Suppressor macrophage treated with lipopolysaccharide for 1 hour (primary cell): ENCODE data around the gene FAM161B.
"Not testable (repeated sequence)": the region's sequence is repeated elsewhere in the genome, so short reads cannot be mapped to it uniquely, and the experiment has no call there.

Source experiments
- DNase-seq, 3 donors: peaks; one replicate each; pipeline ENCODE4 v3.0.0-alpha.2; 2020 to 2022

Gene FAM161B, protein sequence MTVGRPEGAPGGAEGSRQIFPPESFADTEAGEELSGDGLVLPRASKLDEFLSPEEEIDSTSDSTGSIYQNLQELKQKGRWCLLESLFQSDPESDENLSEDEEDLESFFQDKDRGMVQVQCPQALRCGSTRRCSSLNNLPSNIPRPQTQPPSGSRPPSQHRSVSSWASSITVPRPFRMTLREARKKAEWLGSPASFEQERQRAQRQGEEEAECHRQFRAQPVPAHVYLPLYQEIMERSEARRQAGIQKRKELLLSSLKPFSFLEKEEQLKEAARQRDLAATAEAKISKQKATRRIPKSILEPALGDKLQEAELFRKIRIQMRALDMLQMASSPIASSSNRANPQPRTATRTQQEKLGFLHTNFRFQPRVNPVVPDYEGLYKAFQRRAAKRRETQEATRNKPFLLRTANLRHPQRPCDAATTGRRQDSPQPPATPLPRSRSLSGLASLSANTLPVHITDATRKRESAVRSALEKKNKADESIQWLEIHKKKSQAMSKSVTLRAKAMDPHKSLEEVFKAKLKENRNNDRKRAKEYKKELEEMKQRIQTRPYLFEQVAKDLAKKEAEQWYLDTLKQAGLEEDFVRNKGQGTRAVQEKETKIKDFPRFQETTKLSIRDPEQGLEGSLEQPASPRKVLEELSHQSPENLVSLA

DNA sequence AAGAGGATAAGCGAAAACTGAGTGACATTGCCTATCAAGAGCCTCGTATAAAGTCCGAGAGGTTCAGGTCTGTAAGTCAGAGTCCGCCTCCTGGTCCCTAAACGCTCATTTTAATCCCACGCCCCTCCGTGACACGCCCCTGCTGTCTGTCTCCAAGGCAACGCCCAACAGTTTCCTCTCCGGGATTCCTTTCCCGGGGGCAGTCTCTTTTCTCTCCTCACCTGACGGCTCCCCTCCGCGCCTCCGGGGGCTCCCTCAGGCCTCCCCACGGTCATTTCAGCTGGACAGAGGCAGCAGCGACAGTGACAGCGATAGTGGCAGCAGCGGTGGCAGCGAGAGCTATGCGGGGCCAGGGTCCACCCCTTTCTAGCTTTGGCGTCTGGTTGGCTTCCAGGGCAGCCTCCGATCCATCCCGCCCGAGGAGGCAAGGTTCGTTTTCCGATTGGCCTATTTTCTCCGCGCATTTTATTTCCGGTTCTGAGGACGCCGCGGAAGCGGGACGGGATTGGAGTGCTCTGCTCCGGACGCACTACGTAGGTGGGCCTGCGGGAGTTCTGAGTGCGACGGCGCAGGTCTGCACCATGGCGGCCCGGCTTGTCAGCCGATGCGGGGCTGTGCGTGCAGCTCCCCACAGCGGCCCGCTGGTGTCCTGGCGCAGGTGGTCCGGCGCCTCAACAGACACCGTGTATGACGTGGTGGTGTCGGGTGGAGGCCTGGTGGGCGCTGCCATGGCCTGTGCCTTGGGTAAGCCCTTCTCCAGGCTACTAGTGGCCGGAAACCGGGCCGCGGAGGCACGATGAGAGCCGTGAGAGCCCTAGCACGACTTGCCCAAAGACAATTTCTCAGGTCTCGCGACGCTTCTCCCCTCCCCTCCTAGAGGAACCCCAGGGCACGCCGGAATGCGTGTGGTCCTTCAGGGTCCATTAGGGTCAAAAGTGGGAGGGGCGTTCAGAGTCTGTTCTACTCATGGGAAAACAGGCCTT, at the start of gene FAM161B, which contains the start of gene COQ6:
Gene FAM161B, minus strand, starts transcription at position 343 of the 983 bp plus-strand sequence. Its CDS starts 68 bp downstream, at position 275.
Gene COQ6, plus strand, starts transcription at position 551 of the 983 bp plus-strand sequence. Its CDS starts 31 bp downstream, at position 582.
- DNase-seq = peak; percentile 96 to 98 (median 98)

GRCh38 chr14:73998726-73999125, 48.8 kb upstream of the FAM161B start:
- DNase-seq = no peak

DNA sequence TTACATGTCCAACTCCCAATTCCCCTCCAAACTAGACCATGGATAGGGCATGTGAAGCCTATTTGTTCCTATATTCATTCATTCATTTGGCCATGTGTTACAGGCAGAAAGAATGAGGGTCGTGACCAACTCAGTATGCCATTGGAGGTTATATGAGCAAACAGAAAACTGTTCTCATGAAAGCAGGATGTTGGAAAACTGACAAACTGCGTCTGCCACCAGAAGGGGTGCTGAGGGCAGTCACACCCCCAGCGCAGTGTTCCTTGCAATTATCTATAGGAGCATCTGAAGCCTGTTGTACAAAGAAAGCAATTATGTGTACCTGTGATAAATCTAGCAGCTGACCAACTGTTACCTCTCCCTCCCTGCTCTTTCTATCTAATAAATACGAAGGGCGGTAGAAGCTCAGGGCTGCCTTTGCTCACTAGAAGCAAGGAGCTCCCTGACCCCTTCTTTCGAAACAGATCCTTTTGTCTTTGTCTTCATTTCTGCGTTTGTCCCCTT, 48.1 kb upstream of the FAM161B start:
- no peak for DNase-seq

GRCh38 chr14:73997108-73997943, 47.4 kb upstream of the FAM161B start:
- no peak for DNase-seq

GRCh38 chr14:73996731-73997107, 46.8 kb upstream of the FAM161B start:
- no peak for DNase-seq

DNA sequence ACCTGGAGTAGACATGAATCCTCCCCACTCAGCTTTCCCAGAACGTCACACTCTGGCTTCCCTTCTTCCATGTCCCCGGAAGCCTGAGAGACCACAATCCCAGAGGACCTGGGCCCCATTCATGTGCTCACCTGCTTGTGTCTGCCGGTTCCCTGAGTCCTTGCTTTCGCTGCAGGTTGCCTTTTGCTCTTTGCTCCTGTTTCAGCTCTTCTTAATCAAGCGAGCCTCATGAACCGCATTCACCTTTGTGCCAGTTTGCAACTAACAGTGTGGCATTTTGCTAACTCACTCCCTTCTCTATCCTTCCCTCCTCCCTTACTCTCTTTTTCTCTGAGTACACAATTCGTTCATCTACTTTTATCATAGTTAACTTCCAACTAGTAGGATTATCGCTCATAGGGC, 46.1 kb upstream of the FAM161B start:
- no peak for DNase-seq

- DNase-seq = not testable (repeated sequence)
Observed at GRCh38 chr14:73994926-73995325, 45.0 kb upstream of the FAM161B start.

DNA sequence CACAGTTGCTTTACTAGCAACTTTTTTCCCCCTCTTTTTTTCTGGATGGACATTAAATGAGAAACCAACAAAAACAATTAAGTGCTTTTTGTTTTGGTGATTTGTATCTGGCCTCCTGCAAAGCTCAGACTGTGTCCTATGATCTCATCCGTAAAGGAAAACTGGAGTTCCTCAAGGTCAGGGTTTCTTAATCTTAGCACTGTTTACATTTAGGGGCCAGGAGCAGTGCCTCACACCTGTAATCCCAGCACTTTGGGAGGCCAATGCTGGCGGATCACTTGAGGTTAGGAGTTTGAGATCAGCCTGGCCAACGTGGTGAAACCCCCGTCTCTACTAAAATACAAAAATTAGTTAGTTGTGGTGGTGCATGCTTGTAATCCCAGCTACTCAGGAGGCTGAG, 41.2 kb upstream of the FAM161B start:
- DNase-seq = no peak

GRCh38 chr14:73988656-73989055, 38.8 kb upstream of the FAM161B start:
- DNase-seq = not testable (repeated sequence)

- no peak for DNase-seq
Observed at GRCh38 chr14:73988065-73988464, 38.2 kb upstream of the FAM161B start.

GRCh38 chr14:73977896-73978295, 28.0 kb upstream of the FAM161B start:
- no peak for DNase-seq

- DNase-seq = no peak
Observed at GRCh38 chr14:73976125-73976524, 26.2 kb upstream of the FAM161B start.

- no peak for DNase-seq
Observed at GRCh38 chr14:73973497-73973896, 23.6 kb upstream of the FAM161B start.

DNA sequence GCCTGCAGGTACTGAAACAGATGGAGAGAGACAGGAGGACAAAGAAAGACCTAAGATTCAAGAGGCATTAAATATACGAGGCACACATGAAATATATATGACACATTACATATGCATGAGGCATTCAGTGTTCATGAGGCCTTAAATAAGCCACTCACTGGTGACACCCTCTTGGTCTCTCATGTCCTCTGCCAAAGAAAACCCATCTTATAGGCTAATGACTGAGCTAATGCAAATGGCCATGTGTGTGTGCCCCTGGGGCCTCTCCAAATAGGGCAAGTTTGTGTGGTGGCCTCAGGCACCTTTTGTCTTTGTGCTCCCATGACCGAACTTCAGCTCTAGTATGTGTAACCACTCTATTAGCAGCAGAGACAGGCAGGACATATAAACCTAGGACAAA, 19.0 kb upstream of the FAM161B start:
- no peak for DNase-seq

DNA sequence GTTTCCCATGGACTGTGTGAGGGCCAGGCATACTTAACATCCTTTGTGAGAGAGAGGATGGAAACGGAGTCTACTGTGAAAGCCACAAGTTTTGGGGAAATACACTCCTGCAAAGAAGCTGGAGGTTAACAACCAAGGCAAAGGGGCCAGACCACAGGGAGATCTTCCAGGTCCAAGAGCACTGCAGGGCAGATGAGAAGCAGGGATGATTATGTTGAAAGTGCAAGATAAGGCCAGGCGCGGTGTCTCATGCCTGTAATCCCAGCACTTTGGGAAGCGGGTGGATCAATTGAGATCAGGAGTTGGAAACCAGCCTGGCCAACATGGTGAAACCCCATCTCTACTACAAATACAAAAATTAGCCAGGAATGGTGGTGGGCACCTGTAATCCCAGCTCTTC, 15.3 kb upstream of the FAM161B start:
- DNase-seq = no peak

DNA sequence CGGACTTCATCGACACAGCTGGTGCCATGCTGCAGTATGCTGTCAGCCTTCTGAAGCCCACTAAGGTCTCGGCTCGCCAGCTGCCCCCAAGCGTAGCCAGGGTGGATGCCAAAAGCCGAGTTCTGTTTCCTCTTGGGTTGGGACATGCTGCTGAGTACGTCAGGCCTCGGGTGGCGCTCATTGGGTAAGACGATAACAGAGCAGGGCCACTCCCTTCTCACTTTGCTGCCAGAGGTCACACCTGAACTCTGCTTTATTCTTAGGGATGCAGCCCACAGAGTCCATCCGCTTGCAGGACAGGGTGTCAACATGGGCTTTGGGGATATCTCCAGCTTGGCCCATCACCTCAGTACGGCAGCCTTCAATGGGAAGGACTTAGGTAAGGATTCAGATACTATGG, 11.3 kb upstream of the FAM161B start:
- no peak for DNase-seq

DNA sequence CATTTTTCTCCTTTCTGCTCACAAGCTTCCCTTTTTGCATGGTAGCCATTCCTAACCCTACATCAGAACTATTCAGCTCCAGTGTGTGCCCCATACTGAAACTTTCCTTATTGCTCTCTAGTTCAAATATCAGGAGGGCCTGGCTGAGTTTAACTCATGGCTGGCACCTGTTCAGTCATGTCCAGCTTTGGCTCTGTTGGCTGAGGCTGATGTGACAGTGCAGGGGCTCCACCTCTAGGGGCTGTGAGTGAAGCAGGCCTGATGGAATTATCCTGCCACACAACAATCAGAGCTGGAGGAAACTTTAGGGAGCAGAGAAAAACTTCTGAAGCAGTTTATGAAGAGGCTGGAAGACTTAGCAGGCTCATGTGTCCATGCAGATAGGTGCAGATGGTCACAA, 8.7 kb upstream of the FAM161B start:
- no peak for DNase-seq

- DNase-seq = no peak
Observed at GRCh38 chr14:73955674-73956073, 5.8 kb upstream of the FAM161B start.

GRCh38 chr14:73953731-73954130, 3.8 kb upstream of the FAM161B start:
- DNase-seq = no peak

DNA sequence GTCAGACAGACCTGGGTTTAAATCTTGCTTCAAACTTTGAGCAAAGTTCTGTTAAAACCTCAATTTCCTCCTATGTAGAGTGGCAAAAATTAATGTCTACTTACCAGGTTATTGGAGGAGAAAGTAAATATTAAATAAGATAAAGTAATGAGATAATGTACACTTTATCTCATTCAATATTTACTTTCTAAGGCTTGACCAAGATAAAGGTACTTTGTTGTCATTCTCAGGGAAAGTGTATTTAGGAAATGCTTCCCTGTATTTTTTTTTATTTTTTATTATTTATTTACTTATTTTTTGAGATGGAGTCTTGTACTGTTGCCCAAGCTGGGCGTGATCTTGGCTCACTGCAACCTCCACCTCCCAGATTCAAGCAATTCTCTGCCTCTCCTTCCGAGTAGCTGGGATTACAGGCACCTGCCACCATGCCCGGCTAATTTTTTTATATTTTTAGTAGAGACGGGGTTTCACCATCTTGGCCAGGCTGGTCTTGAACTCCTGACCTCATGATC, 4.7 kb downstream of the FAM161B start:
- no peak for DNase-seq

DNA sequence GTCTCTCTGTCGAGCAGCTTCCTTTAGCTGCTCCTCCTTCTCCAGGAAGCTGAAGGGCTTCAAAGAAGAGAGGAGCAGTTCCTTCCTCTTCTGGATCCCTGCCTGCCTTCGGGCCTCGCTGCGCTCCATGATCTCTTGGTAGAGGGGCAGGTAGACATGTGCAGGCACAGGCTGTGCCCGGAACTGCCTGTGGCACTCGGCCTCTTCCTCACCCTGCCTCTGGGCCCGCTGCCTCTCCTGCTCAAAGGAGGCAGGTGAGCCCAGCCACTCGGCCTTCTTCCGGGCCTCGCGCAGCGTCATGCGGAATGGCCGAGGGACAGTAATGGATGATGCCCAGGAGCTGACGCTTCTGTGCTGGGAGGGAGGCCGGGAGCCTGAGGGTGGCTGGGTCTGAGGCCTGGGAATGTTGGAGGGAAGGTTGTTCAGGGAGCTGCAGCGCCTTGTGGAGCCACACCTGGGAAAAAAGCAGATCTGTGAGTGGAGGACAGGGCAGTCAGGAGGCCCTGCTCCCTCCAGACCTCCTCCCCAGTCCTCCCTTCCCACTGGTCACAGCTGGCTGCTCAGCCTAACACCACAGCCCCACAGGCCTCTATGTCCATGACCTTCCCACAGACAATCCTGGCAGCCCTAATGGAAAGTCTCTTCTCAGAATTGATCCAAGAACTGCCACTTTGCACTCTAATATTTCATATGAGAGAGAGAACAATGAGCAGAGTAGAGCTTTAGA, 5.3 kb downstream of the FAM161B start:
- DNase-seq = peak in 1 of 3 donors; percentile 15
